ENCODE results near the gene MTLN. TPM values are rescaled to one million over a fixed set of nuclear protein-coding genes. Genes with fewer than 3 reads are reported as not detected.

MTLN gene
- total and polyA plus RNA-seq, 2 of the 13 experiments (the other 11 are each of a cell fraction or from before 2014, with no cell fraction given): 37.1 to 50.4 TPM

DNA sequence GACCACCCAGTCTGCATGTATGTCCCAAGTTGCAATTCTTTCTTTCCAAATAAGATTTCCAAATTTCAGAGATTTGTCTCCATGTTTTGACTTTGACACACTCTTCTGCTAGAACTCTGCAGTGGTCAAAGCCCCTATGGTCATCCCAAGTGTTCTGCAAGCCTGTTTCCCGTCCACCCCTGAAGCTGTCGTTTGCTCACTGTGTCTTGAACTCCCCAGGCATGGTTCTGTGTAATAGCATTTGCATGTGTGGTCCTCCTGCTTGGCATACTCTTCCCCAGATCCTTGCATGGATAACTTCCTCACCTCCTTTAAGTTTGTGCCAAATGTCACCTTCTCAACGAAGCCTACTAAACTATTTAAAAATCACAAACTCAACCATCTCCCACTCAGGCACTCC is 3.9 kb upstream of the MTLN start:
- CTCF ChIA-PET (ENCODE audit: low intra/inter-chr PET ratio, low total read pairs): no interaction called here
- peaks cover 0 to 25% of the 10 kb centered on the region in 2 experiments; a peak in 3 of 5 replicates for H3K27me3 ChIP-seq (ENCODE audit: control insufficient read depth in 1 of 2, insufficient read depth in 2 of 2, low read length in 2 of 2)
- H3K36me3 ChIP-seq (replicated peaks in 1 of 2; ENCODE audit: control insufficient read depth in 1 of 2, insufficient read depth in 2 of 2, low read length in 2 of 2): no peaks in the 10 kb centered on the region; a peak in 1 of 5 replicates
- H3K79me2 ChIP-seq (ENCODE audit: insufficient read depth, low read length): peaks cover 6% of the 10 kb centered on the region
- no peak for ATAC-seq
- WGBS (ENCODE audit: low lambda C conversion rate): 1% methylated on average over 3 of the region's 3 CpGs
- H4K20me1 ChIP-seq (ENCODE audit: insufficient read depth, low read length): no peaks in the 10 kb centered on the region
- peaks cover 12% of the 10 kb centered on the region; the same call in 1 of the 2 replicates for H3K9me3 ChIP-seq (ENCODE audit: low read length)
- H3K4me1 ChIP-seq (ENCODE audit: insufficient read depth, low read length): peaks cover under 1% of the 10 kb centered on the region
- intact Hi-C loops (cut with micrococcal nuclease; ENCODE audit: unreplicated experiment): no loop called here
- no peak overlapping the region for H2AFZ ChIP-seq (ENCODE audit: low read length)
- H3K4me2 ChIP-seq (ENCODE audit: low read depth, low read length): no peak overlapping the region
- no peak overlapping the region for H3K9ac ChIP-seq (ENCODE audit: insufficient read depth, low read depth, low read length)
- H3K27ac ChIP-seq (ENCODE audit: extremely low read length, insufficient read depth, low read length): no peak overlapping the region
- in situ Hi-C loops (cut with HindIII; ENCODE audit: extremely low pct_ligation_motif_present, low pct_unique_long_range_greater_than_20kb): no loop called here
- POLR2A ChIA-PET: no interaction called here
- DNase-seq (ENCODE audit: low spot score): no peak
- TF ChIP-seq, protein P1, sequence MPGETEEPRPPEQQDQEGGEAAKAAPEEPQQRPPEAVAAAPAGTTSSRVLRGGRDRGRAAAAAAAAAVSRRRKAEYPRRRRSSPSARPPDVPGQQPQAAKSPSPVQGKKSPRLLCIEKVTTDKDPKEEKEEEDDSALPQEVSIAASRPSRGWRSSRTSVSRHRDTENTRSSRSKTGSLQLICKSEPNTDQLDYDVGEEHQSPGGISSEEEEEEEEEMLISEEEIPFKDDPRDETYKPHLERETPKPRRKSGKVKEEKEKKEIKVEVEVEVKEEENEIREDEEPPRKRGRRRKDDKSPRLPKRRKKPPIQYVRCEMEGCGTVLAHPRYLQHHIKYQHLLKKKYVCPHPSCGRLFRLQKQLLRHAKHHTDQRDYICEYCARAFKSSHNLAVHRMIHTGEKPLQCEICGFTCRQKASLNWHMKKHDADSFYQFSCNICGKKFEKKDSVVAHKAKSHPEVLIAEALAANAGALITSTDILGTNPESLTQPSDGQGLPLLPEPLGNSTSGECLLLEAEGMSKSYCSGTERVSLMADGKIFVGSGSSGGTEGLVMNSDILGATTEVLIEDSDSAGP (CRISPR knock-in tag; IDR thresholded peaks at IDR 0.05; ENCODE audit: borderline replicate concordance): no peak
- TF ChIP-seq, protein P2, sequence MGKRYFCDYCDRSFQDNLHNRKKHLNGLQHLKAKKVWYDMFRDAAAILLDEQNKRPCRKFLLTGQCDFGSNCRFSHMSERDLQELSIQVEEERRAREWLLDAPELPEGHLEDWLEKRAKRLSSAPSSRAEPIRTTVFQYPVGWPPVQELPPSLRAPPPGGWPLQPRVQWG (CRISPR knock-in tag; IDR thresholded peaks at IDR 0.05; ENCODE audit: borderline replicate concordance, low read depth): no peak
- no peak for TF ChIP-seq RCOR2 (CRISPR knock-in tag; IDR thresholded peaks at IDR 0.05)
- TF ChIP-seq, protein P3, sequence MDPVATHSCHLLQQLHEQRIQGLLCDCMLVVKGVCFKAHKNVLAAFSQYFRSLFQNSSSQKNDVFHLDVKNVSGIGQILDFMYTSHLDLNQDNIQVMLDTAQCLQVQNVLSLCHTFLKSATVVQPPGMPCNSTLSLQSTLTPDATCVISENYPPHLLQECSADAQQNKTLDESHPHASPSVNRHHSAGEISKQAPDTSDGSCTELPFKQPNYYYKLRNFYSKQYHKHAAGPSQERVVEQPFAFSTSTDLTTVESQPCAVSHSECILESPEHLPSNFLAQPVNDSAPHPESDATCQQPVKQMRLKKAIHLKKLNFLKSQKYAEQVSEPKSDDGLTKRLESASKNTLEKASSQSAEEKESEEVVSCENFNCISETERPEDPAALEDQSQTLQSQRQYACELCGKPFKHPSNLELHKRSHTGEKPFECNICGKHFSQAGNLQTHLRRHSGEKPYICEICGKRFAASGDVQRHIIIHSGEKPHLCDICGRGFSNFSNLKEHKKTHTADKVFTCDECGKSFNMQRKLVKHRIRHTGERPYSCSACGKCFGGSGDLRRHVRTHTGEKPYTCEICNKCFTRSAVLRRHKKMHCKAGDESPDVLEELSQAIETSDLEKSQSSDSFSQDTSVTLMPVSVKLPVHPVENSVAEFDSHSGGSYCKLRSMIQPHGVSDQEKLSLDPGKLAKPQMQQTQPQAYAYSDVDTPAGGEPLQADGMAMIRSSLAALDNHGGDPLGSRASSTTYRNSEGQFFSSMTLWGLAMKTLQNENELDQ (CRISPR knock-in tag; IDR thresholded peaks at IDR 0.05; ENCODE audit: borderline replicate concordance): no peak
- TF ChIP-seq GABPB1 (CRISPR knock-in tag; IDR thresholded peaks at IDR 0.05): no peak
- no peak for TF ChIP-seq CBX5 (CRISPR knock-in tag; IDR thresholded peaks at IDR 0.05; ENCODE audit: borderline replicate concordance)
- no peak for TF ChIP-seq RBM22 (optimal IDR thresholded peaks at IDR 0.05; ENCODE audit: low read length)
- no peak for TF ChIP-seq ZFP1 (CRISPR knock-in tag; IDR thresholded peaks at IDR 0.05)
- no peak for TF ChIP-seq ZNF768 (CRISPR knock-in tag; IDR thresholded peaks at IDR 0.05)
- TF ChIP-seq, protein P4, sequence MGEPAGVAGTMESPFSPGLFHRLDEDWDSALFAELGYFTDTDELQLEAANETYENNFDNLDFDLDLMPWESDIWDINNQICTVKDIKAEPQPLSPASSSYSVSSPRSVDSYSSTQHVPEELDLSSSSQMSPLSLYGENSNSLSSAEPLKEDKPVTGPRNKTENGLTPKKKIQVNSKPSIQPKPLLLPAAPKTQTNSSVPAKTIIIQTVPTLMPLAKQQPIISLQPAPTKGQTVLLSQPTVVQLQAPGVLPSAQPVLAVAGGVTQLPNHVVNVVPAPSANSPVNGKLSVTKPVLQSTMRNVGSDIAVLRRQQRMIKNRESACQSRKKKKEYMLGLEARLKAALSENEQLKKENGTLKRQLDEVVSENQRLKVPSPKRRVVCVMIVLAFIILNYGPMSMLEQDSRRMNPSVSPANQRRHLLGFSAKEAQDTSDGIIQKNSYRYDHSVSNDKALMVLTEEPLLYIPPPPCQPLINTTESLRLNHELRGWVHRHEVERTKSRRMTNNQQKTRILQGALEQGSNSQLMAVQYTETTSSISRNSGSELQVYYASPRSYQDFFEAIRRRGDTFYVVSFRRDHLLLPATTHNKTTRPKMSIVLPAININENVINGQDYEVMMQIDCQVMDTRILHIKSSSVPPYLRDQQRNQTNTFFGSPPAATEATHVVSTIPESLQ (CRISPR knock-in tag; conservative IDR thresholded peaks at IDR 0.05): no peak
- no peak for TF ChIP-seq CHD4 (IDR thresholded peaks at IDR 0.05; ENCODE audit: borderline replicate concordance, low read length)
- no peak for TF ChIP-seq HMG20A (CRISPR knock-in tag; IDR thresholded peaks at IDR 0.05; ENCODE audit: borderline replicate concordance)
- H3K4me3 ChIP-seq (replicated peaks in 1 of 3; ENCODE audit: insufficient read depth in 1 of 3, low read depth in 2 of 3, low read length in 3 of 3): no peak overlapping the region
- FAIRE-seq: no peak
- BruUV-seq (replicated peaks): no TSS peak

All from HepG2 (cell line).